Measurements from ENCODE around the gene CYP8B1.

The CYP8B1 gene

DNA sequence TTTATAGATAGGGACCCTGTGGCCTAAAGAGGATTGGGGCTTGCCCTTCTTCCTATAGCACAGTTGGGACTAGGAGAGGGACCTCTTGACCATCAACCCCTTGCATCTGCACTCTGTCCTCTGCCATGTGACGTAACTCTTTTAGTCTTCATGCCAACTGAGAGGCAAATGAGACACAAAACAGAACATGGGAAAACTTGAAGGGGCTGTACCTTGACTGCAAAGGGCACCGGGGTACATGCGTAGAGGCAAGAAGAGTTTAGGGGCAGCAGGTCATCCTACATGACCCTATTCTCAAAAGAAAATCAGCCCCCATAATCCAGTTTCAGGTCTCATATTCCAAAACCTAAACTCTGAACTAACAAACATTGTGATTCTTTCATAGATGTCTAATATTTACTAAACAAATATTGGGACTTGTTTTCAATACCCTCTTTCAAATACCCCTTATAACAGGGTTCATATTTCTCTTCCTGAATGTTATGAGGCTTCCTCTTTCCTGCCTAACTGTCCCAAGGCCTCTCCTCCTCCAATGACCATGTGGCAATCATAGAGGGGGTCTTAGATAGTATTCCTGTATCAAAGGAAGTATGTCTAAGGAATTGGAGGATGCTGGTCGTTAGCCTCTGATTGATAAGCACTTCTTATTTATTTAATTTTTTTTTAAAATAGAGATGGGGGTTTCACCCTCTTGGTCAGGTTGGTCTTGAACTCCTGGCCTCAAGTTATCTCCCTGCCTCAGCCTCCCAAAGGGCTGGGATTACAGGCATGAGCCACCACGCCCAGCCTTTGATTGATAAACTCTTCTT, 45.8 kb downstream of the CYP8B1 start:
- Mint-ChIP-seq H3K27me3 (peaks cover 8% of the 10 kb centered on the region), H3K9me3 (ENCODE audit: low read depth) (no peaks in the 10 kb centered on the region), H3K36me3 (peaks cover 2% of the 10 kb centered on the region), H3K4me3 (no peak overlapping the region), H3K4me1 (ENCODE audit: low read depth) (peaks cover 7% of the 10 kb centered on the region), H3K27ac (no peak overlapping the region)

- Mint-ChIP-seq H3K9me3 (ENCODE audit: low read depth) (no peaks in the 10 kb centered on the region), H3K27me3 (peaks cover 8% of the 10 kb centered on the region), H3K4me3 (no peak overlapping the region), H3K27ac (no peak overlapping the region), H3K4me1 (ENCODE audit: low read depth) (peaks cover 7% of the 10 kb centered on the region), H3K36me3 (peaks cover 2% of the 10 kb centered on the region)
Observed at GRCh38 chr3:42829083-42829627, 46.5 kb downstream of the CYP8B1 start.

DNA sequence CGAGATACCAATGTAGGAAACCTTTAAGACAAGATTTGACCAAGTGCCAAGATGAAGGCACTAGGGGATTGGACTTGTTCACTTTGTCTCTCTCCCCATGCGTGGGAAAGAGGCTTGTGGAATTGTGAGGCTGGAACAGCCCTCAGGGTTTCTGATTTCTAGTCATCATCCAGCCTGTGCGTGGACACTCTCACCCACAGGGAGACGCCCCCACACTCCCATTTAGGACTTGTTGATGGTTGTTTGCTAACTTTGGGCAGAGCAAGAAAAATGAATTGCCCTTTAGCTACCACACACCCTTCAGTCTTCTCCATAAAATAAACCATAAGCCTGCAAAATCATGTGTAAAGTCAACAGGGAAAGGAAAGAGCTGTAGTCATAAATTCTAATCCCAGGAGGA, 48.0 kb downstream of the CYP8B1 start:
- peaks cover 9% of the 10 kb centered on the region for H3K27me3 Mint-ChIP-seq
- H3K36me3 Mint-ChIP-seq, result peaks cover 4% of the 10 kb centered on the region
- peaks cover 7% of the 10 kb centered on the region for H3K4me1 Mint-ChIP-seq (ENCODE audit: low read depth)
- no peaks in the 10 kb centered on the region for H3K9me3 Mint-ChIP-seq (ENCODE audit: low read depth)
- H3K27ac Mint-ChIP-seq, result no peak overlapping the region
- no peak overlapping the region for H3K4me3 Mint-ChIP-seq

DNA sequence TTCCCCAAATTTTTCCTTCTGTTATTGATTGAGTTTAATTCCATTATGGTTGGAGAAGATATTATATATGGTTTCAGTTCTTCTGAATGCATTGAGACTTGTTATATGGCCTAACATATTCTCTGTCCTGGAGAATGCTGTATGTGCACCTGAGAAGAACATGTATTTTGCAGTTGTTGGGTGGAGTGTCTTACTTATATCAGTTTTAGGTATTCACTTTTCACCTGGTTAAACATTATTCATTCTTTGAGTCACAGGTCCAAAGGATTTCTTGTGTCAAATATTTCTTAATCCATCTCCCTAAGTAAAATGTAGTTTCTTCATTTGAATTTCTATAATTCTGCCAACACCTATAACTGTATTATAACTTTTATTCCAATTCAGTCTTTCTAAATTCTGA, 48.7 kb downstream of the CYP8B1 start:
- Mint-ChIP-seq H3K27ac (no peak overlapping the region), H3K9me3 (ENCODE audit: low read depth) (no peaks in the 10 kb centered on the region), H3K4me3 (no peak overlapping the region), H3K27me3 (peaks cover 9% of the 10 kb centered on the region), H3K36me3 (peaks cover 4% of the 10 kb centered on the region), H3K4me1 (ENCODE audit: low read depth) (peaks cover 7% of the 10 kb centered on the region)

- Mint-ChIP-seq H3K27me3 (peaks cover 9% of the 10 kb centered on the region), H3K36me3 (peaks cover 4% of the 10 kb centered on the region), H3K4me3 (no peak overlapping the region), H3K27ac (no peak overlapping the region), H3K9me3 (ENCODE audit: low read depth) (no peaks in the 10 kb centered on the region), H3K4me1 (ENCODE audit: low read depth) (peaks cover 5% of the 10 kb centered on the region)
Observed at GRCh38 chr3:42826141-42826540, 49.5 kb downstream of the CYP8B1 start.

GRCh38 chr3:42823351-42823750, 52.3 kb downstream of the CYP8B1 start:
- Mint-ChIP-seq H3K4me1 (ENCODE audit: low read depth) (no peaks in the 10 kb centered on the region), H3K36me3 (peaks cover 4% of the 10 kb centered on the region), H3K27ac (no peak overlapping the region), H3K4me3 (no peak overlapping the region), H3K9me3 (ENCODE audit: low read depth) (no peaks in the 10 kb centered on the region), H3K27me3 (peaks cover 5% of the 10 kb centered on the region)

DNA sequence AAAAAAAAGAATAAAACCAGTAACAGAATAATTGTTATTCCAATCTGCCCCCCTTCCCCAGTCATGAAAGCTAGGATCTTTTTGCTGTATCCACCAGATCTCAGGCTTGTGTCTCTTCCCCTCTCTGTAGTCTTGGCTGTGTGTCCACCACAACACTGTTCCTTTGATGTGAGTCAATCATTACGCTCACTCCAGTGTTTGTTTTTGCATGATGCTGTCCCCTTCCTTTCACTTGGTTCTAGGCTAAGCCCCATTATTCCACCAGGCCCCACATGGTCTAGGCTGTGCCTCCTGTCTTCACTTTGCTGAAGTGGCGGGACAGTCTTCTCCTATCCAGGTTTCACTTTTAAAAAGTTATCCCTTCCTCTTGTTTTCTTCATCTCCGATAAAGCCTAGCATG, 52.9 kb downstream of the CYP8B1 start:
- Mint-ChIP-seq H3K27me3 (peaks cover 5% of the 10 kb centered on the region), H3K4me1 (ENCODE audit: low read depth) (no peaks in the 10 kb centered on the region), H3K36me3 (peaks cover 4% of the 10 kb centered on the region)

More for the DNA sequence above, 52.9 kb downstream of the CYP8B1 start:
- no peaks in the 10 kb centered on the region for H3K9me3 Mint-ChIP-seq (ENCODE audit: low read depth)
- H3K4me3 Mint-ChIP-seq, result no peak overlapping the region
- no peak overlapping the region for H3K27ac Mint-ChIP-seq

Data from activated naive CD8-positive, alpha-beta T cell (primary cell).